ENCODE data around the gene SLC41A2. TPM values are rescaled to one million over a fixed set of nuclear protein-coding genes. Genes with fewer than 3 reads are reported as not detected.
"Not testable (repeated sequence)": the region's sequence is repeated elsewhere in the genome, so short reads cannot be mapped to it uniquely, and the experiment has no call there.

SLC41A2 gene
- total RNA-seq, 1 experiment from 2014 or later, result 48.1 TPM

GRCh38 chr12:104944252-104944651 lies 13.8 kb downstream of the SLC41A2 start:
- Mint-ChIP-seq H3K27ac (ENCODE audit: unreplicated experiment) (no peak overlapping the region), H3K4me3 (ENCODE audit: low read depth, unreplicated experiment) (no peak overlapping the region), H3K36me3 (ENCODE audit: insufficient read depth, unreplicated experiment) (no peaks in the 10 kb centered on the region), H3K27me3 (ENCODE audit: unreplicated experiment) (no peaks in the 10 kb centered on the region), H3K4me1 (ENCODE audit: low read depth, unreplicated experiment) (no peaks in the 10 kb centered on the region), H3K9me3 (ENCODE audit: low read depth, unreplicated experiment) (peaks cover 6% of the 10 kb centered on the region)
- DNase-seq, result no peak
- CTCF ChIA-PET, result interaction anchor here (0.6 kb wide), 1 partner anchor 487 kb away, joined by 4 read pairs; no protein-coding TSS in a partner anchor
- TF ChIP-seq CTCF (IDR thresholded peaks at IDR 0.05; ENCODE audit: unreplicated experiment), result no peak
- no TSS peak for BruUV-seq (replicated peaks)
- intact Hi-C loops (cut with micrococcal nuclease; ENCODE audit: unreplicated experiment), result no loop called here

GRCh38 chr12:104943401-104943800 lies 14.7 kb downstream of the SLC41A2 start:
- H3K27ac Mint-ChIP-seq (ENCODE audit: unreplicated experiment); intact Hi-C loops (cut with micrococcal nuclease; ENCODE audit: unreplicated experiment); H3K9me3 Mint-ChIP-seq (ENCODE audit: low read depth, unreplicated experiment); DNase-seq; CTCF ChIA-PET; H3K4me3 Mint-ChIP-seq (ENCODE audit: low read depth, unreplicated experiment); BruUV-seq (replicated peaks); H3K36me3 Mint-ChIP-seq (ENCODE audit: insufficient read depth, unreplicated experiment); H3K4me1 Mint-ChIP-seq (ENCODE audit: low read depth, unreplicated experiment); H3K27me3 Mint-ChIP-seq (ENCODE audit: unreplicated experiment): not testable (repeated sequence)

GRCh38 chr12:104942075-104942474 lies 16.0 kb downstream of the SLC41A2 start:
- CTCF ChIA-PET, result no interaction called here
- Mint-ChIP-seq H3K27me3 (ENCODE audit: unreplicated experiment) (no peaks in the 10 kb centered on the region), H3K4me3 (ENCODE audit: low read depth, unreplicated experiment) (no peak overlapping the region), H3K9me3 (ENCODE audit: low read depth, unreplicated experiment) (peaks cover 6% of the 10 kb centered on the region), H3K27ac (ENCODE audit: unreplicated experiment) (no peak overlapping the region), H3K4me1 (ENCODE audit: low read depth, unreplicated experiment) (no peaks in the 10 kb centered on the region), H3K36me3 (ENCODE audit: insufficient read depth, unreplicated experiment) (no peaks in the 10 kb centered on the region)
- TF ChIP-seq CTCF (IDR thresholded peaks at IDR 0.05; ENCODE audit: unreplicated experiment), result no peak
- intact Hi-C loops (cut with micrococcal nuclease; ENCODE audit: unreplicated experiment), result no loop called here
- DNase-seq, result no peak
- BruUV-seq (replicated peaks), result no TSS peak

DNA sequence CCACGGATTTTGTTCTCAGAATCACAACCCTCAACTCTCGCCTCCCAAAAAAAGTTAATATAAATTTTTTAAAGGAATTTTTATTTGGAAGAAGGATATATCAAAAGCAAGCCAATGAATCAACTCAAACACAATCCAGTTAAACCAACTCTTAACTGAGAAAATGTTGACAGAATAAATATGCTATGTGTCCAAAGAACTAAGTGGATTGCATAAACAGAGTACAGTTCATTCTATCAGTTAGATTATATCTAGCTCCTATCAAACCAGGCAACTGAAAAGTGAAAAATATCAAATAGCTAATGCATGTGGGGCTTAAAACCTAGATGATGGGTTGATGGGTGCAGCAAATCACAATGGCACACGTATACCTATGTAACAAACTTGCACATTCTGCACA lies 16.6 kb downstream of the SLC41A2 start:
- Mint-ChIP-seq H3K9me3 (ENCODE audit: low read depth, unreplicated experiment) (peaks cover 6% of the 10 kb centered on the region), H3K4me3 (ENCODE audit: low read depth, unreplicated experiment) (no peak overlapping the region), H3K36me3 (ENCODE audit: insufficient read depth, unreplicated experiment) (no peaks in the 10 kb centered on the region), H3K4me1 (ENCODE audit: low read depth, unreplicated experiment) (no peaks in the 10 kb centered on the region), H3K27me3 (ENCODE audit: unreplicated experiment) (no peaks in the 10 kb centered on the region), H3K27ac (ENCODE audit: unreplicated experiment) (no peak overlapping the region)
- intact Hi-C loops (cut with micrococcal nuclease; ENCODE audit: unreplicated experiment), result no loop called here
- DNase-seq, result no peak
- CTCF ChIA-PET, result no interaction called here
- no TSS peak for BruUV-seq (replicated peaks)
- TF ChIP-seq CTCF (IDR thresholded peaks at IDR 0.05; ENCODE audit: unreplicated experiment), result no peak

DNA sequence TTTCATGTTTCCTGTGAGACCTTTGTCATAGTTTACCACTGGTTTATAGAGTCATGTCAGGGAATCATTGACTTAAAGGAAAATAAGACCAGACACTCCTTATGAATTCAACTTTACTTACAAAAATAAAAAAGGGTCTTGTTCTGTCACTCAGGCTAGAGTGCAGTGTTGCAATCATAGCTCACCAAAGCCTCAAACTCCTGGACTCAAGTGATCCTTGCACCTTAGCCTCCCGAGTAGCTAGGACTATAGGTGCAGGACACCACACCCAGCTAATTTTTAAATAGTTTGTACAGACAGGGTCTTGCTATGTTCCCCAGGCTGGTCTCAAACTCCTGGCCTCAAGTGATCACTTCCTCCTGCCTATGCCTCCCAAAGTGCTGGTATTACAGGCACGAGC lies 19.0 kb downstream of the SLC41A2 start:
- TF ChIP-seq CTCF (IDR thresholded peaks at IDR 0.05; ENCODE audit: unreplicated experiment), result no peak
- CTCF ChIA-PET, result no interaction called here
- intact Hi-C loops (cut with micrococcal nuclease; ENCODE audit: unreplicated experiment), result no loop called here
- no peak overlapping the region for H3K4me3 Mint-ChIP-seq (ENCODE audit: low read depth, unreplicated experiment)
- DNase-seq, result no peak
- no peak overlapping the region for H3K27ac Mint-ChIP-seq (ENCODE audit: unreplicated experiment)
- H3K27me3 Mint-ChIP-seq (ENCODE audit: unreplicated experiment), result no peaks in the 10 kb centered on the region
- BruUV-seq (replicated peaks), result no TSS peak
- H3K9me3 Mint-ChIP-seq (ENCODE audit: low read depth, unreplicated experiment), result peaks cover 3% of the 10 kb centered on the region
- H3K36me3 Mint-ChIP-seq (ENCODE audit: insufficient read depth, unreplicated experiment), result no peaks in the 10 kb centered on the region
- no peaks in the 10 kb centered on the region for H3K4me1 Mint-ChIP-seq (ENCODE audit: low read depth, unreplicated experiment)
